MM.1S (cell line): ENCODE measurements around the gene ZDHHC8.

Experiments
- CTCF ChIP-seq: fragments of 300-600 bp; sonication (generic); IDR thresholded peaks from 2 replicates; pipeline ENCODE4 v1.5.1; 2016; ENCODE audit warnings: antibody characterized with exemption, low read length, mixed read lengths
- EZH2 ChIP-seq: fragments of 300-600 bp; sonication (generic); optimal IDR thresholded peaks from 2 replicates; pipeline ENCODE3; 2017; ENCODE audit warnings: low read depth, mild to moderate bottlenecking, antibody characterized with exemption, low read length, mixed read lengths

GRCh38 chr22:20117633-20118299, 13.8 kb upstream of the ZDHHC8 start:
- TF ChIP-seq CTCF = no peak
- TF ChIP-seq EZH2 = no peak
